Measurements from ENCODE around the gene BARX2.

The BARX2 gene

DNA sequence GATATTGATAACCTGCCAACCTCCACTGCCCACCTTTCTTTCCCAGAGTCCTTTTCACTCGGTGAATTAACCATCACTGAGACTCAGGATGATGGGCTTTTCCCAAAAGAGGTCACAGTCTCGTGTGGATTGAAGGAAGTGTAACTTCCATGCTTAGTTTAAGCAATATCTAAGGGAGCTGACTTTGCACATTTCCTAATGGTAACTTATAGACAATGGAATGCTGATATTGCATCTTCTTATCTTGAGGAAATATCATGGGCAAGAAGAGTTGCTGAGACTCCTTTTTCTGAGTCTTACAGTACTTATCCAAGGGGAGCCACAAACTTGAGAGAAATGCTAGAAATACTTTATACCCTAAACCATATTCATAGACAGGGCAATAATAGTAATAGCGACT lies 8.8 kb downstream of the BARX2 start:
- DNase-seq (ENCODE audit: low read depth) = no peak
- H3K4me3 ChIP-seq (ENCODE audit: low read length) = no peak overlapping the region
- TF ChIP-seq, protein P1, sequence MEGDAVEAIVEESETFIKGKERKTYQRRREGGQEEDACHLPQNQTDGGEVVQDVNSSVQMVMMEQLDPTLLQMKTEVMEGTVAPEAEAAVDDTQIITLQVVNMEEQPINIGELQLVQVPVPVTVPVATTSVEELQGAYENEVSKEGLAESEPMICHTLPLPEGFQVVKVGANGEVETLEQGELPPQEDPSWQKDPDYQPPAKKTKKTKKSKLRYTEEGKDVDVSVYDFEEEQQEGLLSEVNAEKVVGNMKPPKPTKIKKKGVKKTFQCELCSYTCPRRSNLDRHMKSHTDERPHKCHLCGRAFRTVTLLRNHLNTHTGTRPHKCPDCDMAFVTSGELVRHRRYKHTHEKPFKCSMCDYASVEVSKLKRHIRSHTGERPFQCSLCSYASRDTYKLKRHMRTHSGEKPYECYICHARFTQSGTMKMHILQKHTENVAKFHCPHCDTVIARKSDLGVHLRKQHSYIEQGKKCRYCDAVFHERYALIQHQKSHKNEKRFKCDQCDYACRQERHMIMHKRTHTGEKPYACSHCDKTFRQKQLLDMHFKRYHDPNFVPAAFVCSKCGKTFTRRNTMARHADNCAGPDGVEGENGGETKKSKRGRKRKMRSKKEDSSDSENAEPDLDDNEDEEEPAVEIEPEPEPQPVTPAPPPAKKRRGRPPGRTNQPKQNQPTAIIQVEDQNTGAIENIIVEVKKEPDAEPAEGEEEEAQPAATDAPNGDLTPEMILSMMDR (conservative IDR thresholded peaks at IDR 0.05; ENCODE audit: low read depth, low read length) = no peak

DNA sequence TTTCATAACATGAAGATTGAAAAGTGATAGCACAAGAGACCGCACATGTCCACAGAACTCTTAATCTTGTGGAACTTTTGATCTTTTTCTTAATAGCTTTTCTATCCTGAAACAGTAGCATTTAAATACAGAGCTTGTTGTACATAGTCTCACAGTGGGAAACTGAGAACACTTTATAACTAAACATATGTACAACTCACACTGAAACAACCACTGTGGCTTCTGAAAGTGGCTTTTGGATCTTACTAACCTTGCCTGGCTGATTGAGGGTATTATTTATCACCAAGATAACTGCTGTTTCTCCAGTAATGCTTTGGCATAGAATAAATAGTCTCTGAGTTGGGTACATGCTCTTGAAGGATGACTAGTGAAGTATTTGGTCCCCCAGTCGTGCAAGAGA lies 10.2 kb downstream of the BARX2 start:
- TF ChIP-seq, protein P1 (conservative IDR thresholded peaks at IDR 0.05; ENCODE audit: low read depth, low read length) = no peak
- no peak for DNase-seq (ENCODE audit: low read depth)
- no peak overlapping the region for H3K4me3 ChIP-seq (ENCODE audit: low read length)

DNA sequence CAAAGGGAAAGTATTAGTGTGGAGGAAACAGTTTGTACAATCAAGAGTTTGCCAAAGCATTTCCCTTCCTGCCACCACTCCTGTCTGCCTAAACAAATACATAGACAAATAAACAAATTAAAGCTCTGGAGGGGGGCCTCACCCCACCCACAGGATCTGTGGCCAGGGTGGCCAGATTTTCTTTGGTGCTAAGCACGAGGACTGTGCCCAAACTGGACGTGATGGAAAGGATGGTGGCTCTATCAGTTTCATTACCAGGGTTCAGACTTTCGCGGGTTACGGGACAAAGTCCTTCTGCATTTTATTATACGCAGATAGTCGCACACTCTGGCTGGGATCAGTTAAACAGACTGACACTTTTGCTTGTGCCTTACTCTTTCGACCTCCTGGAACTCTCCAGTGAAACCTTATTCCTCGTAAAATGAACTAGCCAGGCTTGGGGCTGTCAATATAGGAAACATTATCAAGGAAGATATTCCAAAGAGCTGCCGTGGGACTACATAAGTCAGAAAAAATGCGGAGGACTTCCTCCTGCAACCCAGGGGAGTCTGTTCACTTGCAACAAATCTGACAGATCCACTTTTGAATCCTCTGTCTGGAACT lies 11.2 kb downstream of the BARX2 start:
- TF ChIP-seq, protein P1 (conservative IDR thresholded peaks at IDR 0.05; ENCODE audit: low read depth, low read length) = no peak
- no peak overlapping the region for H3K4me3 ChIP-seq (ENCODE audit: low read length)
- no peak for DNase-seq (ENCODE audit: low read depth)

DNA sequence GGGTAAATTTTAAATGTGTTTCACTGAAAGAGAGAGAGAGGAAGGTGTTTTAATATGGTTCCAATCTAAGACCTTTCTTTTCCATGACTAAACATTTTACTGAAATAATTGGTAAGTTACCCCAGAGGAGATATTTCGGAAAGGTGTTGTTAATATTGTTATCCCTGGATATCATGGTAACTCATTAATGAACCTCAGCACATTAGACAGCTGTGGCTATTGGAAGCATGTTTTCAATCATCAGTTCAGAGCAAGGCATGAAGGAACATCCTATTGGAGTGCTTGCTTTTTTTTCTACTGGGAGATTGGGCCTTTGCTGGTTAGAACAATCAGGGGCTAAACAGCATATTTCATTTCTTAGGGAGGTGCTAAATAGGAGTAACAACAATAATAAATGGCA lies 11.8 kb downstream of the BARX2 start:
- TF ChIP-seq, protein P1 (conservative IDR thresholded peaks at IDR 0.05; ENCODE audit: low read depth, low read length) = no peak
- H3K4me3 ChIP-seq (ENCODE audit: low read length) = no peak overlapping the region
- DNase-seq (ENCODE audit: low read depth) = no peak

DNA sequence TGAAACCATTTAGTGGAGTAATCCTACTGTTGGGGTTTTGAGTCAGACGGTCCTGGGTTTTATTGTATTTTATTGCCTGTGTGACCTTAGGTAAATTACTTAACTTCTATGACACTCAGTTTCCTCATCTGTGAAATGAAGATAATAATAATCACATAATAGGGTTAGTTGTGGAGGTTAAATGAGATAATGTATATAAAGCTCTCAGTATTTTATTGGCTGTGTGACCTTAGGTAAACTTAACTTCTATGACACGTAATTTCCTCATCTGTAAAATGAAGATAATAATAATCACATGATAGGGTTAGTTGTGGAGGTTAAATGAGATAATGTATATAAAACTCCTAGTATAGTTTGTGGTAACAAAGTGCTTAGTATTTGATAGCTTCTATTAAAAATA lies 13.2 kb downstream of the BARX2 start:
- no peak overlapping the region for H3K4me3 ChIP-seq (ENCODE audit: low read length)
- no peak for DNase-seq (ENCODE audit: low read depth)
- TF ChIP-seq, protein P1 (conservative IDR thresholded peaks at IDR 0.05; ENCODE audit: low read depth, low read length) = no peak

DNA sequence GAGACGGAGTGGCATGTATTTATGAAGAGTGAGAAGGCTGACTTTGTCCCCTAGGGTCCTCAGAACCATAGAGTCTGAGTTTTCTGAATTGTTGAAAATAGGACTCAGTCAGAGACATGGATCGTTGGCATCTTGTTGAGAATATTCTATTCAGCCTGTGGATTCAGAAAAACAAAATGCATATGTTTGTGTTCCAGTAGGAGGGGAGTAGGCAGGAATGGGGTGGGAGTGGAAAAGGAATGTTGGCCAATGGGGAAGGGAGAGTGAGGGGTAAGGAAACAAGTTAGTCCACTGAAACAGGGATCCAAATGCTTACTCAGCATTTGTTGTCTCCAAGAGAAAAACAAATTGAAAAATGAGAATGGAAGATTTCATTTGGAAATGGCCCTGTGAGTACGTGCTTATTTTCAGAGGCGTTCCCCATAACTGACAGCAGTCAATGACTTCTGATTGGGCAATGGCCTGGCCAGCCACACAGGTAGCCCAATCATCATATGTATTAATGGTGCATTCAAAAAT lies 14.7 kb downstream of the BARX2 start:
- TF ChIP-seq, protein P1 (conservative IDR thresholded peaks at IDR 0.05; ENCODE audit: low read depth, low read length) = no peak
- no peak for DNase-seq (ENCODE audit: low read depth)
- no peak overlapping the region for H3K4me3 ChIP-seq (ENCODE audit: low read length)

DNA sequence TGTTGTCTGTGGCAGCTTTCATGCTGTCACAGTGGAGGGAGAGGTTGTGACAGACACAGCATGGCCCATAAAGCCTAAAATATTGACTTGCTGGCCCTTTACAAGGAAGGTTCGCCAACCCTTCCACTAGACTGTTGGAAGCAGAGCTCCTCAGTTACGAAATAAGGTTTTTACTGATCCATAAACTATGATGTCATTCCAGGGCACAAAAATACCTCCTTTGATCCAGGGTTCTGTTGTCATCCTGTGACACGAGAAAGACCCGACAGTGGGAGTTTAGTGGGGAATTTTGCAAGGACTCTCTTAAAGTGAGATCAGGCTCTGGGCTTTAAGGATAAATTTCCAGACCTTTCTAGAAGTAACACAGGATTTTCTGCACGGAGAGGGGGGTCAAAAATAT lies 15.7 kb downstream of the BARX2 start:
- TF ChIP-seq, protein P1 (conservative IDR thresholded peaks at IDR 0.05; ENCODE audit: low read depth, low read length) = no peak
- no peak for DNase-seq (ENCODE audit: low read depth)
- H3K4me3 ChIP-seq (ENCODE audit: low read length) = no peak overlapping the region
